PC-9 (cell line): ENCODE results near the gene SNRNP35. TPM values are rescaled to one million over a fixed set of nuclear protein-coding genes. Genes with fewer than 3 reads are reported as not detected.

ENCODE experiments used
- BruUV-seq: library from RNA; stranded (reverse); fragments of 400-500 nt; replicated peaks from 2 replicates; lab custom pipeline; 2021; lab: Mats Ljungman, UMichigan
- CTCF ChIA-PET: fragments of 300-600 bp; sonication (Branson Sonifier 250); formaldehyde crosslinking; loops from one replicate; lab custom pipeline; 2022; ENCODE audit warnings: antibody characterized with exemption; lab: Charles Lee
- POLR2A ChIA-PET: fragments of 300-600 bp; sonication (Branson Sonifier 250); formaldehyde crosslinking; loops from one replicate; lab custom pipeline; 2022; ENCODE audit warnings: antibody characterized with exemption; ENCODE audit not compliant: unreplicated experiment; lab: Charles Lee
- DNase-seq, 2 experiments: peaks; one replicate each; pipeline versions ENCODE4 v3.0.0 to v3.0.0-alpha.2; 2015 to 2022; ENCODE audit warnings: mixed read lengths in 1 of 2
- H2AFZ ChIP-seq: fragments of 200-600 bp; sonication (generic); 2 replicates; pipeline ENCODE4 v1.8.1; 2017; ENCODE audit warnings: antibody characterized with exemption
- H3F3A ChIP-seq: fragments of 200-600 bp; sonication (generic); 2 replicates; pipeline ENCODE4 v1.8.1; 2017; ENCODE audit warnings: antibody characterized with exemption, mild to moderate bottlenecking, low read depth; ENCODE audit not compliant: insufficient read depth
- H3K27ac ChIP-seq: fragments of 200-600 bp; sonication (generic); 2 replicates; pipeline ENCODE4 v1.6.1; 2016; ENCODE audit warnings: mixed run types
- H3K27me3 ChIP-seq: fragments of 200-600 bp; sonication (generic); 2 replicates; pipeline ENCODE4 v1.6.1; 2016; ENCODE audit warnings: low read depth, mixed run types; ENCODE audit not compliant: insufficient read depth
- H3K36me3 ChIP-seq: fragments of 200-600 bp; sonication (generic); 2 replicates; pipeline ENCODE4 v1.6.1; 2016; ENCODE audit warnings: low read depth, mixed run types
- H3K4me1 ChIP-seq: fragments of 200-600 bp; sonication (generic); replicated peaks from 2 replicates; pipeline ENCODE4 v1.6.1; 2016; ENCODE audit warnings: mixed run types; ENCODE audit not compliant: insufficient read depth
- H3K4me2 ChIP-seq: fragments of 200-600 bp; sonication (generic); 2 replicates; pipeline ENCODE4 v1.6.1; 2017; ENCODE audit warnings: mixed run types
- H3K4me3 ChIP-seq: fragments of 200-600 bp; sonication (generic); 2 replicates; pipeline ENCODE4 v1.6.1; 2016; ENCODE audit warnings: mixed run types
- H3K79me2 ChIP-seq: fragments of 200-600 bp; sonication (generic); 2 replicates; pipeline ENCODE4 v1.6.1; 2017; ENCODE audit warnings: low read depth, mixed run types
- H3K9me2 ChIP-seq: fragments of 200-600 bp; sonication (generic); 2 replicates; pipeline ENCODE4 v1.8.1; 2017; ENCODE audit warnings: mild to moderate bottlenecking; ENCODE audit not compliant: insufficient read depth
- H3K9me3 ChIP-seq: fragments of 200-600 bp; sonication (generic); 2 replicates; pipeline ENCODE4 v1.8.1; 2016; ENCODE audit warnings: low read depth; ENCODE audit not compliant: insufficient read depth
- H4K20me1 ChIP-seq: fragments of 200-600 bp; sonication (generic); 2 replicates; pipeline ENCODE4 v1.8.1; 2017; ENCODE audit not compliant: insufficient read depth
- CTCF ChIP-seq: fragments of 200-600 bp; sonication (generic); conservative IDR thresholded peaks from 2 replicates; pipeline ENCODE4 v1.6.1; 2017; ENCODE audit warnings: mixed run types, antibody characterized with exemption, mild to moderate bottlenecking, moderate library complexity
- EZH2 ChIP-seq: fragments of 200-600 bp; sonication (generic); IDR thresholded peaks from 2 replicates; pipeline ENCODE4 v1.8.0; 2017; ENCODE audit warnings: antibody characterized with exemption, low read depth
- intact Hi-C: fragments of 100-400 bp; cut with micrococcal nuclease; formaldehyde crosslinking; loops from one replicate; pipeline ENCODE4 v1.10.0; 2022; ENCODE audit not compliant: unreplicated experiment
- total RNA-seq: library from RNA; stranded (reverse); gene quantifications from 2 replicates; pipeline ENCODE4 v1.2.3, GENCODE V29; 2021

The SNRNP35 gene
- total RNA-seq, 1 experiment from 2014 or later, result 24.3 TPM

DNA sequence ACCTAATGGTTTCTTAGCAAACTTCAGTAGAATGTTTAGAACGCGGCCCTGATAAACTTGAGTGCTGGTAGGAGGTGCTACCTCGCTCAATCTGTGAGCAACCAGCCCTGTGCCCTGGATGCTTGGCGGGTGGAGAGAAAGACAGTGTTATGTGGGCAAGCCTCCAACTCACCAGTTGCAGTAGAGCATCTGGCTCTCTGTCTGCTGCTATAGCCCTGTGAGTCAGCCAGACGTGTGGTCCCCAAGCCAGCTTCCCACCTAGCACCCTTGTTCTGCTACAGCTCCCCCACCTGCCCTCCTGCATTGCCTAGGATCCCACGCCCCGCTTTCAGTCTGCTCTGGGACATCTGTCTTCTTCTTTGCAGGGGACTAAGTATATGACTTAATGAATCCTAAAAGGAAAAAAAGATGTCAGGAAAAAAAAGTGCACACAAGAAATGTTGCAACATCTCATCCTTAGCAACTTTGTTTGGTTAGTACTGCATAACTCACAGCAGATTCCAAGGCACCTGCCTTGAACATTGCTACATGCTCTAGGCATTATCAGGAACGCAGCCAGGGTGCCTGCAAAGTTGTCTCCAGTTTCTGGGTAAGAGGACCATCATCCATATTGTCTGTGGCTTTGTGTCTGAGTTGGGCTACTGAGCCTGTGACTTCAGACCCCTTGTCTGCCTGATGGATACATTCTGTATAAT is 13.6 kb downstream of the SNRNP35 start:
- Histone ChIP-seq H3K4me3 (no peak overlapping the region), H3K4me1 (no peaks in the 10 kb centered on the region), H3F3A (peaks cover 17% of the 10 kb centered on the region; the same call in 1 of the 2 replicates), H3K9me3 (no peaks in the 10 kb centered on the region), H3K27ac (no peak overlapping the region), H2AFZ (no peak overlapping the region), H3K4me2 (no peak overlapping the region), H3K79me2 (no peaks in the 10 kb centered on the region), H3K36me3 (no peaks in the 10 kb centered on the region), H3K27me3 (no peaks in the 10 kb centered on the region), H3K9me2 (no peaks in the 10 kb centered on the region), H4K20me1 (no peaks in the 10 kb centered on the region)
- TF ChIP-seq EZH2 (no peak), CTCF (no peak)
- ChIA-PET CTCF (no interaction called here), POLR2A (no interaction called here)
- intact Hi-C loops, result loop anchor here (10.0 kb wide), 1 partner anchor 63 kb away; the partner anchor contains the start of gene RILPL1
- DNase-seq, result peak in 1 of 2 experiments; percentile 69
- BruUV-seq, result no TSS peak

DNA sequence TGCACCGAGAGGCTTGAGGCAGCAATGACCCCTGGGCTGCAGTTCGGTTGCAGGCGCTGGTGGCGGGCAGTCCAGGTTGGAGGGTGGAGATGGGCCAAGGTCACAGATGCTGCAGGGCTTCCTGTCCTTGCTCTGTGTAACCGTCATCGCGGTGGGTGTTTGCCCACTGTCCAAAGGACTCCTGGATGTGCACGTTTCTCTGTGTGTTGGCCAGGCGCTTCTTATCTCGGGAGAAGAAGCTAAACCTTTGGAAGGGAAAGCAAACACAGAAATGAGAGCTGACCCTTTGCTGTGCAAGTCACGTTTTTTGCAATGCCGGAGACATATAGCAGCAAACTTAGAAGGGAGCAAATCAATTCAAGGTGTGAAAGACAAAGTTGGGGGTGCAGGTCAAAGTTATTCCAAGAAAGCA is 14.5 kb downstream of the SNRNP35 start:
- ChIA-PET POLR2A (no interaction called here), CTCF (no interaction called here)
- Histone ChIP-seq H3K9me2 (no peaks in the 10 kb centered on the region), H3K9me3 (no peaks in the 10 kb centered on the region), H3K79me2 (no peaks in the 10 kb centered on the region), H3K27ac (no peak overlapping the region), H4K20me1 (no peaks in the 10 kb centered on the region), H3K4me2 (no peak overlapping the region), H3K27me3 (no peaks in the 10 kb centered on the region), H3K4me1 (no peaks in the 10 kb centered on the region), H3F3A (peaks cover 17% of the 10 kb centered on the region; the same call in 1 of the 2 replicates), H3K4me3 (no peak overlapping the region), H2AFZ (no peak overlapping the region), H3K36me3 (no peaks in the 10 kb centered on the region)
- no TSS peak for BruUV-seq
- no peak for DNase-seq
- intact Hi-C loops, result loop anchor here (10.0 kb wide), 1 partner anchor 62 kb away; the partner anchor contains the start of gene RILPL1
- TF ChIP-seq CTCF (no peak), EZH2 (no peak)

DNA sequence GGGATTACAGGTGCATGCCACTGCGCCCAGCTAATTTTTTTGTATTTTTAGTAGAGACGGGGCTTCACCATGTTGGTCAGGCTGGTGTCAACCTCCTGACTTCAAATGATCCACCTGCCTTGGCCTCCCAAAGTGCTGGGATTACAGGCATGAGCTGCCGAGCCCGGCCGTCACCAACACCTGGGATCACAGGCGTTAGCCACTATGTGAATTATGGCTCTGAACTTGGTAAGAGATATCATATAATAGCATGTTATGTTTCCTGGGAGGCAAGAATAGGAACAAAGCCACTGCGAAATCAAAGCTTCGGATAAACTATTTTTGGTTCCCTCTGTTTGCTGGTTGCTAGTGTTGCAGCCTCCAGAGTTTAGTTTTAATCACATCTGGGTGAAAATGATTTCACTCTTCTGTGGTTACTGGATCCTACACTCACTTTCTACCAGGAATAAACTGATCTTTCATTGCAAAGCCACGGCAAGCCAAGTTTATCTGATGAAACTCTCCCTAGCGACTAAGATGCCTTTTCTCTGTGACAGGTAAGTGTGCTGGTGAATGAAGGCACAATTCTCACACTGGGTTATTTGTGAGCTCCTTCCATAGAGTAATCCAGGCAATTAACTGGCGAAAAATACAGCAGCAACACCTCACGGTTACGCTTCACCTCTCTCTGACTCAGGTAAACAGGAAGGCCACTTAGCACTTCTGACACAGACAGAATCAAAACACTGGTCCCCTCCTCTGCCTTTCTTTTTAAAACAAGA is 16.7 kb downstream of the SNRNP35 start:
- Histone ChIP-seq H2AFZ (no peak overlapping the region), H4K20me1 (no peaks in the 10 kb centered on the region), H3K4me1 (no peaks in the 10 kb centered on the region), H3K36me3 (no peaks in the 10 kb centered on the region), H3K9me3 (no peaks in the 10 kb centered on the region), H3K79me2 (no peaks in the 10 kb centered on the region), H3K27me3 (no peaks in the 10 kb centered on the region), H3F3A (peaks cover 17% of the 10 kb centered on the region; the same call in 1 of the 2 replicates), H3K9me2 (no peaks in the 10 kb centered on the region), H3K4me2 (no peak overlapping the region), H3K4me3 (no peak overlapping the region), H3K27ac (no peak overlapping the region)
- BruUV-seq, result no TSS peak
- ChIA-PET CTCF (no interaction called here), POLR2A (no interaction called here)
- no peak for TF ChIP-seq EZH2
- TF ChIP-seq CTCF, result no peak
- no peak for DNase-seq
- intact Hi-C loops, result loop anchor here (10.0 kb wide), 1 partner anchor 60 kb away; the partner anchor contains the start of gene RILPL1
